ENCODE measurements around the gene FBXO11.

DNA sequence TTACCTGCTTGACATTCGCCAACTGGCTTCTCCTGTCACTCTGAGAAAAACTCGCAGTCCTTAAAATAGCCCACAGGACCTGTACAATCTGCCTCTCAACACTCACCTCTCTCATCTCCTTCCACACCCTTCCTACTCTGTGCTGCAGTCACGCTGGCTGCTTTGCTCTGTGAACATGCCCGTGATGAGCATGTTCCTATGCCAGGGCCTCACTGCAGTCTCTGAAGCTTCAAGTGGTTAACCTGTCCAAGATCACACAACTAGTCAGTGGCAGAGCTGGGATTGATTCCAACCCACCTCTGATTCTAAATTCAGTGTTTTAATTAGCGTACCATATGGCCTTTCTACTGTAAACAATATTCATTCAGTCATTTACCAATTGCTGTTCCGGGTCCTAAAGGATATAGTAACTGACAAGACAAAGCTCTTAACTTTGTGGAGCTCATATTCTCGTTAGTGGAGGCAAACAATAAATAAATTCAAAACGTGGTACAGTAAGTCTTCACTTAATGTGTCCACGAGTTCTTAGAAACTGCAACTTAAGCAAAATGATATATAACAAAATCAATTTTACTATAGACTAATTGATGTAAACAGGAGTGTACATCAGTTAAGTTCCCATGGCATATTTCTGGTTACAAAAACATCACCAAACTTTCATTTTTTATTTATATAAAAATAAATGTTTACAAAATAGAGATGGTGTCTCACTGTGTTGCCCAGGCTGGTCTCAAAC is 38.9 kb upstream of the FBXO11 start:
- no peak for TF ChIP-seq CTCF (conservative IDR thresholded peaks at IDR 0.05 in 1 of 2, IDR thresholded peaks at IDR 0.05 in 1 of 2; ENCODE audit: low read depth in 1 of 2, low read length in 2 of 2)
- no peak for TF ChIP-seq EZH2 (IDR thresholded peaks at IDR 0.05; ENCODE audit: low read length, missing control alignments)

Measured in fibroblast of lung (primary cell).